Left lung (tissue), 10 donors: ENCODE measurements around the gene GPX8. TPM values are rescaled to one million over a fixed set of nuclear protein-coding genes. Genes with fewer than 3 reads are reported as not detected.
A peak's percentile ranks its signal among the peaks of the same experiment; 100 is the strongest.

Experiments used
- ATAC-seq: fragments of 200-7000 bp; cut with Tn5 transposase; one replicate; pipeline ENCODE4 v1.9.1; 2020; ENCODE audit warnings: moderate library complexity
- DNase-seq, 4 donors: peaks; one replicate each; pipeline ENCODE4 v3.0.0-alpha.2; 2013 to 2020
- H3K27ac ChIP-seq, 2 donors: fragments of 200-600 bp; sonication (generic) in 1 of 2; one replicate each; pipeline versions ENCODE4 v1.5.0 to v1.8.0; 2020 to 2021
- H3K27me3 ChIP-seq, 2 donors: fragments of 200-600 bp; sonication (generic) in 1 of 2; one replicate each; pipeline versions ENCODE4 v1.5.0 to v1.8.0; 2020 to 2021
- H3K36me3 ChIP-seq, 2 donors: fragments of 200-600 bp; sonication (generic) in 1 of 2; one replicate each; pipeline versions ENCODE4 v1.5.0 to v1.8.0; 2020 to 2021
- H3K4me1 ChIP-seq, 2 donors: fragments of 200-600 bp; one replicate each; pipeline ENCODE4 v1.8.0; 2021
- H3K4me3 ChIP-seq, 2 donors: fragments of 200-600 bp; sonication (generic) in 1 of 2; one replicate each; pipeline versions ENCODE4 v1.5.0 to v1.8.0; 2020 to 2021; ENCODE audit warnings: mild to moderate bottlenecking in 1 of 2
- H3K9me3 ChIP-seq, 2 donors: fragments of 200-600 bp; sonication (generic) in 1 of 2; one replicate each; pipeline versions ENCODE4 v1.5.0 to v1.8.0; 2020 to 2021
- intact Hi-C, 2 donors: fragments of 100-400 bp; cut with DNase I; formaldehyde crosslinking; loops; one replicate each; pipeline versions ENCODE4 v1.11.2 to v1.14.2; 2022
- polyA plus RNA-seq, 6 donors: library from polyadenylated mRNA; unstranded; fragments of 120-200 nt; gene quantifications; one replicate each; pipeline ENCODE4 v1.2.1, GENCODE V29; 2013; ENCODE audit not compliant: insufficient read length in 6 of 6
- total RNA-seq, 2 donors: library from RNA; stranded (reverse); fragmentation: NEBNext Ultra II Directional; extraction: Animal tissue kit (Norgen Biotek cat#: 25700); gene quantifications; one replicate each; pipeline ENCODE4 v1.2.1, GENCODE V29; 2021
- TF ChIP-seq, protein P1 (sequence below), 2 donors: fragments of 200-600 bp; sonication (generic) in 1 of 2; IDR thresholded peaks; one replicate each; pipeline versions ENCODE4 v1.5.0 to v1.8.0; 2021; ENCODE audit warnings: antibody characterized with exemption in 2 of 2
- donor health status: DM: no; HTN: yes; CAD: no.
- donor health status: DM: no; HTN: no; CAD: no.

GPX8 gene
- total and polyA plus RNA-seq, 8 donors, result 28.0 to 71.9 (median 66.4) TPM

DNA sequence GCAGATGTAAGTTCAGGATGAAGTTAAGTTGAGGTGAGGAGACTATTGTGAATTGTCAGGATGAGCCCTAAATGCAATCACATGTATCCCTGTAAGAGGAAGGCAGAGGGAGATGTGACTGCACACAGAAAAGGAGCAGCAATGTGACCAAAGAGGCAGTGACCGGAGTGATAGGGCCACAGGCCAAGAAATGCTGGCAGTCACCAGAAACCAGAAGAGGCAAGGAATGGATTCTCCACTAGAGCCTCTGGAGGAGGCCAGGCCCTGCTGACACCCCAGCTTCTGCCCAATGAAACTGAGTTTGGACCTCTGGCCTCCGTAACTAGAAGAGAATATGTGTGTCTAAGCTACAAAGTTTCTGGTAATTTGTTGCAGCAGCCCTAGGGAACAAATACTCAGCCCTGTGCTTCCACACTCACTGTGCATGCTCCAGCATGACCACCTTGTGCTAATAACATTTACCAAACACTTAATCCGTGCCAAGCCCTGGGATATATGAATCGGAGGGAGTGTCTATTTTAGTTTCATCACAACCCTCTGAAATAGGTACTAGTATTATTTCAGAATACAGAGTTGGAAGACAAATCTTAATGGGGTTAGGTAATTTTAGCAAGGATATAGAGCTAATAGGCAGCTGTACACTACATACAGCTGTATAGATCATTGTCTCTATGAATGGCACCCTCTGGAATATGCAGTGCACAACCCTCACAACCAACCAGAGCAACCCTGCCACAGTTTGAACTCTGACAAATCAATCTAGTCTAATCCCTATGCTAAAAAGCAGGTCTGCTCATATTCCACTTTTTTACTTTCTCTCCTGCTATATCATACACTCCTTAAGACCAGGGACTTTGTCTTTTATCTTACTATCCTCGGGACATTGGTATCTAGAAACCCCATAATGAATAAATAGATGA, 7.8 kb upstream of the GPX8 start:
- Histone ChIP-seq H3K9me3 (no peaks in the 10 kb centered on the region), H3K4me3 (no peak overlapping the region), H3K27ac (no peak overlapping the region), H3K36me3 (no peaks in the 10 kb centered on the region), H3K4me1 (no peaks in the 10 kb centered on the region), H3K27me3 (peaks cover 0 to 11% of the 10 kb centered on the region in 2 donors)
- TF ChIP-seq, protein P1, sequence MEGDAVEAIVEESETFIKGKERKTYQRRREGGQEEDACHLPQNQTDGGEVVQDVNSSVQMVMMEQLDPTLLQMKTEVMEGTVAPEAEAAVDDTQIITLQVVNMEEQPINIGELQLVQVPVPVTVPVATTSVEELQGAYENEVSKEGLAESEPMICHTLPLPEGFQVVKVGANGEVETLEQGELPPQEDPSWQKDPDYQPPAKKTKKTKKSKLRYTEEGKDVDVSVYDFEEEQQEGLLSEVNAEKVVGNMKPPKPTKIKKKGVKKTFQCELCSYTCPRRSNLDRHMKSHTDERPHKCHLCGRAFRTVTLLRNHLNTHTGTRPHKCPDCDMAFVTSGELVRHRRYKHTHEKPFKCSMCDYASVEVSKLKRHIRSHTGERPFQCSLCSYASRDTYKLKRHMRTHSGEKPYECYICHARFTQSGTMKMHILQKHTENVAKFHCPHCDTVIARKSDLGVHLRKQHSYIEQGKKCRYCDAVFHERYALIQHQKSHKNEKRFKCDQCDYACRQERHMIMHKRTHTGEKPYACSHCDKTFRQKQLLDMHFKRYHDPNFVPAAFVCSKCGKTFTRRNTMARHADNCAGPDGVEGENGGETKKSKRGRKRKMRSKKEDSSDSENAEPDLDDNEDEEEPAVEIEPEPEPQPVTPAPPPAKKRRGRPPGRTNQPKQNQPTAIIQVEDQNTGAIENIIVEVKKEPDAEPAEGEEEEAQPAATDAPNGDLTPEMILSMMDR (IDR thresholded peaks at IDR 0.05), result no peak
- DNase-seq (no peak), ATAC-seq (peak; percentile 70)
- intact Hi-C loops, result no loop called here

- intact Hi-C loops, result no loop called here
- H3K27ac ChIP-seq, result no peak overlapping the region
- no peaks in the 10 kb centered on the region for H3K9me3 ChIP-seq
- no peak overlapping the region for H3K4me3 ChIP-seq
- DNase-seq (no peak), ATAC-seq (no peak)
- no peaks in the 10 kb centered on the region for H3K36me3 ChIP-seq
- H3K4me1 ChIP-seq, result no peaks in the 10 kb centered on the region
- H3K27me3 ChIP-seq, result peaks cover 0 to 24% of the 10 kb centered on the region in 2 donors
- TF ChIP-seq, protein P1 (IDR thresholded peaks at IDR 0.05), result no peak
Measured at GRCh38 chr5:55154873-55155272, 5.1 kb upstream of the GPX8 start.

- no peaks in the 10 kb centered on the region for H3K9me3 ChIP-seq
- H3K36me3 ChIP-seq, result no peaks in the 10 kb centered on the region
- H3K4me1 ChIP-seq, result no peaks in the 10 kb centered on the region
- H3K27ac ChIP-seq, result peak overlapping the region; percentile 45 to 61
- ATAC-seq, result peak; percentile 75
- H3K27me3 ChIP-seq, result peaks cover 0 to 43% of the 10 kb centered on the region in 2 donors
- H3K4me3 ChIP-seq, result peak overlapping the region; percentile 18 to 26
- TF ChIP-seq, protein P1 (IDR thresholded peaks at IDR 0.05), result no peak
- intact Hi-C loops, result no loop called here
- peak in 3 of 4 donors; percentile 63 to 87 (median 70) for DNase-seq
Measured at GRCh38 chr5:55160493-55161209, 680 bp downstream of the GPX8 start.

GRCh38 chr5:55162666-55163065, 2.7 kb downstream of the GPX8 start:
- Histone ChIP-seq H3K27ac (no peak overlapping the region), H3K9me3 (no peaks in the 10 kb centered on the region), H3K36me3 (no peaks in the 10 kb centered on the region), H3K27me3 (peaks cover 0 to 60% of the 10 kb centered on the region in 2 donors), H3K4me1 (no peaks in the 10 kb centered on the region), H3K4me3 (no peak overlapping the region)
- DNase-seq, result no peak
- TF ChIP-seq, protein P1 (IDR thresholded peaks at IDR 0.05), result no peak
- intact Hi-C loops, result no loop called here
- ATAC-seq, result no peak

- Histone ChIP-seq H3K36me3 (no peaks in the 10 kb centered on the region), H3K4me1 (peaks cover 17 to 27% of the 10 kb centered on the region in 2 donors), H3K27me3 (peaks cover 31 to 92% of the 10 kb centered on the region in 2 donors), H3K27ac (no peak overlapping the region), H3K4me3 (no peak overlapping the region), H3K9me3 (no peaks in the 10 kb centered on the region)
- TF ChIP-seq, protein P1 (IDR thresholded peaks at IDR 0.05), result no peak
- ATAC-seq (no peak), DNase-seq (no peak)
- intact Hi-C loops, result no loop called here
Measured at GRCh38 chr5:55171471-55171870, 11.5 kb downstream of the GPX8 start.
